SK-N-SH treated with all-trans-retinoic acid at 6 μM for 48 hours (cell line): ENCODE data around the gene LRP5.

ENCODE experiments used
- ARNTL ChIP-seq: fragments of 450-650 bp; formaldehyde crosslinking; IDR thresholded peaks from 2 replicates; pipeline ENCODE4 v1.5.0; 2020; ENCODE audit warnings: low read depth, mild to moderate bottlenecking, moderate library complexity, borderline replicate concordance
- ESRRG ChIP-seq: fragments of 250-450 bp; sonication (Bioruptor Pico); IDR thresholded peaks from 2 replicates; pipeline ENCODE4 v1.6.1; 2021; ENCODE audit warnings: mild to moderate bottlenecking
- OSR1 ChIP-seq: fragments of 250-450 bp; sonication (Bioruptor Pico); IDR thresholded peaks from 2 replicates; pipeline ENCODE4 v1.8.0; 2022; ENCODE audit warnings: moderate library complexity, mild to moderate bottlenecking, inconsistent platforms
- SNAI2 ChIP-seq: fragments of 250-450 bp; sonication (Bioruptor Pico); IDR thresholded peaks from 2 replicates; pipeline ENCODE4 v1.5.0; 2020; ENCODE audit warnings: mild to moderate bottlenecking, moderate library complexity
- ZC3H10 ChIP-seq: fragments of 250-450 bp; sonication (Bioruptor Pico); IDR thresholded peaks from 2 replicates; pipeline ENCODE4 v1.5.1; 2021; ENCODE audit warnings: mild to moderate bottlenecking, moderate library complexity
- ZFP3 ChIP-seq: fragments of 250-450 bp; sonication (Bioruptor Pico); IDR thresholded peaks from 2 replicates; pipeline ENCODE4 v1.5.0; 2020; ENCODE audit warnings: mild to moderate bottlenecking, moderate library complexity
- ZFP30 ChIP-seq: fragments of 450-650 bp; formaldehyde crosslinking; IDR thresholded peaks from 2 replicates; pipeline ENCODE4 v1.5.0; 2022; ENCODE audit warnings: mild to moderate bottlenecking, moderate library complexity
- ZNF565 ChIP-seq: fragments of 450-650 bp; formaldehyde crosslinking; conservative IDR thresholded peaks from 2 replicates; pipeline ENCODE4 v1.5.0; 2020; ENCODE audit warnings: low read depth, mild to moderate bottlenecking, moderate library complexity
- ZNF70 ChIP-seq: fragments of 450-650 bp; formaldehyde crosslinking; IDR thresholded peaks from 2 replicates; pipeline ENCODE4 v1.5.0; 2020; ENCODE audit warnings: mild to moderate bottlenecking, moderate library complexity
- ZNF8 ChIP-seq: fragments of 450-650 bp; formaldehyde crosslinking; IDR thresholded peaks from 2 replicates; pipeline ENCODE4 v1.5.0; 2020; ENCODE audit warnings: mild to moderate bottlenecking, moderate library complexity
- TF ChIP-seq, protein P1 (sequence below): fragments of 250-450 bp; sonication (Bioruptor Pico); IDR thresholded peaks from 2 replicates; pipeline ENCODE4 v1.5.0; 2020; ENCODE audit warnings: mild to moderate bottlenecking, moderate library complexity
- TF ChIP-seq, protein P2 (sequence below): fragments of 250-450 bp; sonication (Bioruptor Pico); IDR thresholded peaks from 2 replicates; pipeline ENCODE4 v1.8.0; 2020; ENCODE audit warnings: mild to moderate bottlenecking, moderate library complexity, borderline replicate concordance
- TF ChIP-seq, protein P3 (sequence below): fragments of 250-450 bp; sonication (Bioruptor Pico); IDR thresholded peaks from 2 replicates; pipeline ENCODE4 v1.5.1; 2020; ENCODE audit warnings: low read depth, mild to moderate bottlenecking, moderate library complexity

DNA sequence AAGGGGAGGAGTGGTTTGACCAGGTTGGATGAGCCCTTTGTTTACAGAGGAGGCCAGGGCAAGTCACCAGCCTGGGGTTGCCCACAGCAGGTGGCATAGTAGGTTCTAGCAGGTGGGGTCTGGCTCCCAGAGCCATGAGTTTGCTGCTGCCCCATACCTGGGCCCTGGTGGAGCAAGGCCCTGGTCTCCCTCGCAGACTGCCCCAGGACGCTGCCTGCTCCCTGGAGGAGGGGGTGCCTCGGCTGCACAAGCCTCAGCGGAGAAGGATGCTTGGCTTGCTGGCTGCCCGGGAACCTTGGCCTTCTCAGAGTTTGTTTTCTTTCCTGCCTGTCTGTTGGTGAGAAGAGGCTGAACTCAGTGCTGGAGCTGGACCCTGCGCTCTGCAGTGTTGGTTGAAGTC lies 54.9 kb downstream of the LRP5 start:
- TF ChIP-seq ZFP3 (CRISPR knock-in tag) (no peak), ESRRG (CRISPR knock-in tag) (no peak), ZNF8 (CRISPR knock-in tag) (no peak), ARNTL (no peak), OSR1 (CRISPR knock-in tag) (no peak), ZNF565 (CRISPR knock-in tag) (no peak), ZFP30 (CRISPR knock-in tag) (no peak), ZC3H10 (CRISPR knock-in tag) (no peak), ZNF70 (CRISPR knock-in tag) (no peak), SNAI2 (no peak)
- TF ChIP-seq, protein P1, sequence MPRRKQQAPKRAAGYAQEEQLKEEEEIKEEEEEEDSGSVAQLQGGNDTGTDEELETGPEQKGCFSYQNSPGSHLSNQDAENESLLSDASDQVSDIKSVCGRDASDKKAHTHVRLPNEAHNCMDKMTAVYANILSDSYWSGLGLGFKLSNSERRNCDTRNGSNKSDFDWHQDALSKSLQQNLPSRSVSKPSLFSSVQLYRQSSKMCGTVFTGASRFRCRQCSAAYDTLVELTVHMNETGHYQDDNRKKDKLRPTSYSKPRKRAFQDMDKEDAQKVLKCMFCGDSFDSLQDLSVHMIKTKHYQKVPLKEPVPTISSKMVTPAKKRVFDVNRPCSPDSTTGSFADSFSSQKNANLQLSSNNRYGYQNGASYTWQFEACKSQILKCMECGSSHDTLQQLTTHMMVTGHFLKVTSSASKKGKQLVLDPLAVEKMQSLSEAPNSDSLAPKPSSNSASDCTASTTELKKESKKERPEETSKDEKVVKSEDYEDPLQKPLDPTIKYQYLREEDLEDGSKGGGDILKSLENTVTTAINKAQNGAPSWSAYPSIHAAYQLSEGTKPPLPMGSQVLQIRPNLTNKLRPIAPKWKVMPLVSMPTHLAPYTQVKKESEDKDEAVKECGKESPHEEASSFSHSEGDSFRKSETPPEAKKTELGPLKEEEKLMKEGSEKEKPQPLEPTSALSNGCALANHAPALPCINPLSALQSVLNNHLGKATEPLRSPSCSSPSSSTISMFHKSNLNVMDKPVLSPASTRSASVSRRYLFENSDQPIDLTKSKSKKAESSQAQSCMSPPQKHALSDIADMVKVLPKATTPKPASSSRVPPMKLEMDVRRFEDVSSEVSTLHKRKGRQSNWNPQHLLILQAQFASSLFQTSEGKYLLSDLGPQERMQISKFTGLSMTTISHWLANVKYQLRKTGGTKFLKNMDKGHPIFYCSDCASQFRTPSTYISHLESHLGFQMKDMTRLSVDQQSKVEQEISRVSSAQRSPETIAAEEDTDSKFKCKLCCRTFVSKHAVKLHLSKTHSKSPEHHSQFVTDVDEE (CRISPR knock-in tag), result no peak
- TF ChIP-seq, protein P2, sequence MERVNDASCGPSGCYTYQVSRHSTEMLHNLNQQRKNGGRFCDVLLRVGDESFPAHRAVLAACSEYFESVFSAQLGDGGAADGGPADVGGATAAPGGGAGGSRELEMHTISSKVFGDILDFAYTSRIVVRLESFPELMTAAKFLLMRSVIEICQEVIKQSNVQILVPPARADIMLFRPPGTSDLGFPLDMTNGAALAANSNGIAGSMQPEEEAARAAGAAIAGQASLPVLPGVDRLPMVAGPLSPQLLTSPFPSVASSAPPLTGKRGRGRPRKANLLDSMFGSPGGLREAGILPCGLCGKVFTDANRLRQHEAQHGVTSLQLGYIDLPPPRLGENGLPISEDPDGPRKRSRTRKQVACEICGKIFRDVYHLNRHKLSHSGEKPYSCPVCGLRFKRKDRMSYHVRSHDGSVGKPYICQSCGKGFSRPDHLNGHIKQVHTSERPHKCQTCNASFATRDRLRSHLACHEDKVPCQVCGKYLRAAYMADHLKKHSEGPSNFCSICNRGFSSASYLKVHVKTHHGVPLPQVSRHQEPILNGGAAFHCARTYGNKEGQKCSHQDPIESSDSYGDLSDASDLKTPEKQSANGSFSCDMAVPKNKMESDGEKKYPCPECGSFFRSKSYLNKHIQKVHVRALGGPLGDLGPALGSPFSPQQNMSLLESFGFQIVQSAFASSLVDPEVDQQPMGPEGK, result no peak
- TF ChIP-seq, protein P3, sequence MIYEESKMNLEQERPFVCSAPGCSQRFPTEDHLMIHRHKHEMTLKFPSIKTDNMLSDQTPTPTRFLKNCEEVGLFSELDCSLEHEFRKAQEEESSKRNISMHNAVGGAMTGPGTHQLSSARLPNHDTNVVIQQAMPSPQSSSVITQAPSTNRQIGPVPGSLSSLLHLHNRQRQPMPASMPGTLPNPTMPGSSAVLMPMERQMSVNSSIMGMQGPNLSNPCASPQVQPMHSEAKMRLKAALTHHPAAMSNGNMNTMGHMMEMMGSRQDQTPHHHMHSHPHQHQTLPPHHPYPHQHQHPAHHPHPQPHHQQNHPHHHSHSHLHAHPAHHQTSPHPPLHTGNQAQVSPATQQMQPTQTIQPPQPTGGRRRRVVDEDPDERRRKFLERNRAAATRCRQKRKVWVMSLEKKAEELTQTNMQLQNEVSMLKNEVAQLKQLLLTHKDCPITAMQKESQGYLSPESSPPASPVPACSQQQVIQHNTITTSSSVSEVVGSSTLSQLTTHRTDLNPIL (CRISPR knock-in tag), result no peak
